Stimulated activated CD4-positive, alpha-beta T cell treated with anti-CD3 and anti-CD28 coated beads, Interleukin-2, amount 100 ng/mL, for 24 hours (primary cell): Measurements from ENCODE around the gene NUP214.

Experiments used
- DNase-seq, 2 donors: peaks; one replicate each; pipeline ENCODE4 v3.0.0-alpha.2; 2020

The NUP214 gene

GRCh38 chr9:131125288-131126058, at the start of gene NUP214:
TSS of gene NUP214 (plus strand) at chr9:131125586. CDS start at chr9:131125705, 119 bp downstream.
- peak; percentile 99 to 100 for DNase-seq

GRCh38 chr9:131076347-131077195, 48.8 kb upstream of the NUP214 start:
- DNase-seq, result no peak

GRCh38 chr9:131078427-131079366, 46.7 kb upstream of the NUP214 start:
- DNase-seq, result no peak

- DNase-seq, result no peak
These were observed 44.8 kb upstream of the NUP214 start for GRCh38 chr9:131080589-131080988.

GRCh38 chr9:131081868-131082267, 43.5 kb upstream of the NUP214 start:
- DNase-seq, result no peak

- no peak for DNase-seq
These were observed 42.4 kb upstream of the NUP214 start for GRCh38 chr9:131082774-131083512.

- no peak for DNase-seq
These were observed 40.6 kb upstream of the NUP214 start for GRCh38 chr9:131084661-131085369.

GRCh38 chr9:131085370-131086122, 39.8 kb upstream of the NUP214 start:
- no peak for DNase-seq

- no peak for DNase-seq
These were observed 38.0 kb upstream of the NUP214 start for GRCh38 chr9:131087354-131087893.

- no peak for DNase-seq
These were observed 35.2 kb upstream of the NUP214 start for GRCh38 chr9:131090025-131090787.

- DNase-seq, result no peak
These were observed 33.9 kb upstream of the NUP214 start for GRCh38 chr9:131091352-131091992.

- no peak for DNase-seq
These were observed 33.4 kb upstream of the NUP214 start for GRCh38 chr9:131092030-131092429.

- no peak for DNase-seq
These were observed 32.6 kb upstream of the NUP214 start for GRCh38 chr9:131092548-131093440.

- no peak for DNase-seq
These were observed 31.4 kb upstream of the NUP214 start for GRCh38 chr9:131094015-131094414.

- no peak for DNase-seq
These were observed 30.8 kb upstream of the NUP214 start for GRCh38 chr9:131094622-131095021.

GRCh38 chr9:131095666-131096268, 29.6 kb upstream of the NUP214 start:
- no peak for DNase-seq
